ENCODE data around the gene SYCP2L. TPM values are rescaled to one million over a fixed set of nuclear protein-coding genes. Genes with fewer than 3 reads are reported as not detected.

Gene SYCP2L
- total and polyA plus RNA-seq, 2 of the 8 experiments (the other 6 are each of a cell fraction or from before 2014, with no cell fraction given), result 1.7 to 4.2 TPM

- 92% methylated on average over 4 of the region's 4 CpGs; no CpG with 5 or more reads in 1 of the 2 experiments for WGBS, 2 experiments (ENCODE audit: extremely low coverage in 1 of 2, insufficient coverage in 1 of 2, insufficient read length in 1 of 2, insufficient replicate concordance in 2 of 2, low coverage in 1 of 2, low lambda C conversion rate in 2 of 2, missing lambda C conversion rate in 1 of 2)
- no peak for TF ChIP-seq NANOG (IDR thresholded peaks at IDR 0.05; ENCODE audit: insufficient read depth, low read depth, low read length, poor library complexity, severe bottlenecking)
- TF ChIP-seq ZNF274 (IDR thresholded peaks at IDR 0.05; ENCODE audit: borderline replicate concordance, extremely low read depth, low read length), result no peak
- no peak for TF ChIP-seq GABPA (IDR thresholded peaks at IDR 0.05; ENCODE audit: borderline replicate concordance, insufficient read depth, low read length)
- no peak for TF ChIP-seq ATF3 (IDR thresholded peaks at IDR 0.05; ENCODE audit: insufficient read depth, low read depth, low read length)
- TF ChIP-seq BRCA1 (IDR thresholded peaks at IDR 0.05; ENCODE audit: low read depth, low read length), result no peak
- no peak for TF ChIP-seq TAF7 (optimal IDR thresholded peaks at IDR 0.05; ENCODE audit: borderline replicate concordance, low read depth, low read length)
- no peak for TF ChIP-seq EZH2 (IDR thresholded peaks at IDR 0.05; ENCODE audit: low read depth, low read length, severe bottlenecking)
- TF ChIP-seq JUN (IDR thresholded peaks at IDR 0.05; ENCODE audit: low read depth, low read length), result no peak
- TF ChIP-seq RBBP5 (IDR thresholded peaks at IDR 0.05; ENCODE audit: borderline replicate concordance, low read depth, low read length), result no peak
- TF ChIP-seq CTBP2 (IDR thresholded peaks at IDR 0.05; ENCODE audit: borderline replicate concordance, insufficient read depth, insufficient read length, low read length), result no peak
- no peak for TF ChIP-seq RAD21 (IDR thresholded peaks at IDR 0.05 in 1 of 2, conservative IDR thresholded peaks at IDR 0.05 in 1 of 2; ENCODE audit: low read depth in 2 of 2, low read length in 2 of 2)
- TF ChIP-seq EGR1 (IDR thresholded peaks at IDR 0.05; ENCODE audit: borderline replicate concordance, low read depth, low read length), result no peak
These were observed 37.0 kb upstream of the SYCP2L start for GRCh38 chr6:10849901-10850300.

More at GRCh38 chr6:10849901-10850300, 37.0 kb upstream of the SYCP2L start:
- H3K23me2 ChIP-seq (ENCODE audit: low read depth, low read length), result no peaks in the 10 kb centered on the region
- H3K79me2 ChIP-seq (ENCODE audit: control insufficient read depth in 1 of 2, insufficient read depth in 2 of 2, low read length in 2 of 2), result no peaks in the 10 kb centered on the region
- no peak overlapping the region for H3K14ac ChIP-seq (ENCODE audit: insufficient read length)
- peaks cover 0 to 3% of the 10 kb centered on the region in 2 experiments; a peak in 1 of 4 replicates for H3K9me3 ChIP-seq (ENCODE audit: insufficient read depth in 2 of 2, low read depth in 1 of 2, low read length in 1 of 2)
- no peak overlapping the region for H2AK5ac ChIP-seq (ENCODE audit: low read depth, low read length)
- no peaks in the 10 kb centered on the region for H3K27me3 ChIP-seq (replicated peaks in 1 of 4; ENCODE audit: control insufficient read depth in 3 of 4, extremely low read depth in 1 of 4, insufficient read depth in 3 of 4, low read length in 3 of 4)
- H3K4ac ChIP-seq (replicated peaks; ENCODE audit: insufficient read length, low read depth, low read length), result no peak overlapping the region
- no peak overlapping the region for H3K27ac ChIP-seq (ENCODE audit: low read depth, low read length)
- no peak for FAIRE-seq
- H2BK12ac ChIP-seq (ENCODE audit: low read depth, low read length), result no peak overlapping the region
- no peak overlapping the region for H3K18ac ChIP-seq (ENCODE audit: extremely low read depth, low read length)
- POLR2A ChIA-PET (ENCODE audit: partially characterized antibody), result no interaction called here
- H3K23ac ChIP-seq (ENCODE audit: insufficient read length), result no peak overlapping the region
- H3K56ac ChIP-seq (replicated peaks; ENCODE audit: insufficient read length, low read depth, low read length), result no peak overlapping the region
- CTCF ChIA-PET (ENCODE audit: partially characterized antibody), result interaction anchor here (0.8 to 1.3 kb wide), 2 partner anchors 10 to 32 kb away, joined by 4 read pairs; no protein-coding TSS in a partner anchor
- no peak overlapping the region for H3K4me3 ChIP-seq (ENCODE audit: extremely low read depth in 1 of 4, insufficient read depth in 2 of 4, low read depth in 3 of 4, low read length in 4 of 4)
- H2BK15ac ChIP-seq (ENCODE audit: low read length), result no peak overlapping the region
- no peak overlapping the region for H3K4me2 ChIP-seq (ENCODE audit: insufficient read depth in 1 of 2, low read depth in 2 of 2, low read length in 2 of 2)
- H4K8ac ChIP-seq (ENCODE audit: extremely low read depth, insufficient read depth, low read length), result no peak overlapping the region
- H3K4me1 ChIP-seq (replicated peaks in 1 of 4; ENCODE audit: control insufficient read depth in 3 of 4, insufficient read depth in 4 of 4, low read length in 3 of 4), result no peaks in the 10 kb centered on the region
- DNase-seq (ENCODE audit: low read depth in 1 of 2, low spot score in 2 of 2), result no peak
- no peaks in the 10 kb centered on the region for H4K20me1 ChIP-seq (replicated peaks in 1 of 2; ENCODE audit: control insufficient read depth in 1 of 2, insufficient read depth in 2 of 2, low read length in 2 of 2)
- no peak overlapping the region for H4K5ac ChIP-seq (ENCODE audit: insufficient read length, low read depth, low read length)
- no peaks in the 10 kb centered on the region for H3K36me3 ChIP-seq (ENCODE audit: control insufficient read depth in 2 of 4, insufficient read depth in 4 of 4, low read length in 3 of 4)
- no peak overlapping the region for H2BK5ac ChIP-seq (ENCODE audit: low read depth, low read length)
- H2AFZ ChIP-seq (ENCODE audit: low read length), result no peak overlapping the region
- no peak overlapping the region for H2BK120ac ChIP-seq (replicated peaks; ENCODE audit: low read depth, low read length)
- H4K91ac ChIP-seq (replicated peaks; ENCODE audit: insufficient read length, low read length), result no peak overlapping the region
- no peak overlapping the region for H2BK20ac ChIP-seq (ENCODE audit: low read length)
- no peak overlapping the region for H3K9ac ChIP-seq (replicated peaks in 1 of 4; ENCODE audit: extremely low read depth in 1 of 4, low read depth in 3 of 4, low read length in 3 of 4)
- H3K79me1 ChIP-seq (ENCODE audit: low read depth, low read length), result no peaks in the 10 kb centered on the region
